HAP-1 (cell line): ENCODE data around the gene PKN3.

Source experiments
- DNase-seq, 2 experiments: peaks; one replicate each; pipeline ENCODE4 v3.0.0-alpha.2; 2016 to 2020; ENCODE audit warnings: low spot score in 2 of 2
- H3K27me3 ChIP-seq: fragments of 250-450 bp; sonication (Bioruptor Pico); 2 replicates; pipeline ENCODE4 v1.5.1; 2020; ENCODE audit warnings: low read depth, mild to moderate bottlenecking, moderate library complexity
- H3K36me3 ChIP-seq: fragments of 250-450 bp; sonication (Bioruptor Pico); replicated peaks from 2 replicates; pipeline ENCODE4 v1.5.1; 2020; ENCODE audit warnings: mild to moderate bottlenecking
- H3K4me1 ChIP-seq: fragments of 250-450 bp; sonication (Bioruptor Pico); 2 replicates; pipeline ENCODE4 v1.5.1; 2020; ENCODE audit warnings: mild to moderate bottlenecking
- H3K4me3 ChIP-seq: fragments of 250-450 bp; sonication (Bioruptor Pico); 2 replicates; pipeline ENCODE4 v1.5.1; 2020; ENCODE audit warnings: mild to moderate bottlenecking, moderate library complexity
- H3K9me3 ChIP-seq: fragments of 250-450 bp; sonication (Bioruptor Pico); 2 replicates; pipeline ENCODE4 v1.5.1; 2020; ENCODE audit warnings: mild to moderate bottlenecking, moderate library complexity
- in situ Hi-C: fragments of 300-500 bp; cut with MboI; formaldehyde crosslinking; loops from 3 replicates; pipeline ENCODE4 v1.14.3; 2020; ENCODE audit warnings: low sequenced_read_pairs, inconsistent platforms, mixed read lengths

The PKN3 gene

GRCh38 chr9:128702949-128703615 lies 779 bp downstream of the PKN3 start:
- in situ Hi-C loops, result no loop called here
- Histone ChIP-seq H3K4me3 (peak overlapping the region; percentile 87), H3K27me3 (no peaks in the 10 kb centered on the region), H3K9me3 (no peaks in the 10 kb centered on the region), H3K36me3 (peaks cover 25% of the 10 kb centered on the region), H3K4me1 (peaks cover 3% of the 10 kb centered on the region)
- DNase-seq, result peak; percentile 45 to 77

- DNase-seq, result no peak
- in situ Hi-C loops, result no loop called here
- H3K27me3 ChIP-seq, result no peaks in the 10 kb centered on the region
- H3K36me3 ChIP-seq, result peaks cover 29% of the 10 kb centered on the region
- no peaks in the 10 kb centered on the region for H3K9me3 ChIP-seq
- H3K4me1 ChIP-seq, result peaks cover 3% of the 10 kb centered on the region
- peak overlapping the region; percentile 87 for H3K4me3 ChIP-seq
These were observed 1.5 kb downstream of the PKN3 start for GRCh38 chr9:128703616-128704355.

- Histone ChIP-seq H3K36me3 (peaks cover 30% of the 10 kb centered on the region), H3K4me1 (peaks cover 3% of the 10 kb centered on the region), H3K27me3 (no peaks in the 10 kb centered on the region), H3K9me3 (no peaks in the 10 kb centered on the region), H3K4me3 (peak overlapping the region; percentile 87)
- in situ Hi-C loops, result no loop called here
- no peak for DNase-seq
These were observed 2.0 kb downstream of the PKN3 start for GRCh38 chr9:128704356-128704670.

GRCh38 chr9:128705051-128705965 lies 3.0 kb downstream of the PKN3 start:
- DNase-seq, result no peak
- Histone ChIP-seq H3K36me3 (peaks cover 30% of the 10 kb centered on the region), H3K27me3 (no peaks in the 10 kb centered on the region), H3K4me1 (peaks cover 3% of the 10 kb centered on the region), H3K9me3 (no peaks in the 10 kb centered on the region), H3K4me3 (no peak overlapping the region)
- in situ Hi-C loops, result no loop called here

GRCh38 chr9:128706045-128706444 lies 3.7 kb downstream of the PKN3 start:
- in situ Hi-C loops, result no loop called here
- DNase-seq, result no peak
- Histone ChIP-seq H3K9me3 (no peaks in the 10 kb centered on the region), H3K4me3 (no peak overlapping the region), H3K4me1 (peaks cover 3% of the 10 kb centered on the region), H3K27me3 (no peaks in the 10 kb centered on the region), H3K36me3 (peaks cover 30% of the 10 kb centered on the region)

GRCh38 chr9:128706671-128707381 lies 4.5 kb downstream of the PKN3 start:
- in situ Hi-C loops, result no loop called here

GRCh38 chr9:128707446-128707845 lies 5.1 kb downstream of the PKN3 start:
- H3K4me1 ChIP-seq, result peaks cover 3% of the 10 kb centered on the region
- no peaks in the 10 kb centered on the region for H3K9me3 ChIP-seq
- H3K27me3 ChIP-seq, result no peaks in the 10 kb centered on the region
- peaks cover 39% of the 10 kb centered on the region for H3K36me3 ChIP-seq
- in situ Hi-C loops, result no loop called here
- no peak overlapping the region for H3K4me3 ChIP-seq
- DNase-seq, result no peak

More at GRCh38 chr9:128706671-128707381, 4.5 kb downstream of the PKN3 start:
- Histone ChIP-seq H3K36me3 (peaks cover 33% of the 10 kb centered on the region), H3K4me3 (no peak overlapping the region), H3K9me3 (no peaks in the 10 kb centered on the region), H3K27me3 (no peaks in the 10 kb centered on the region), H3K4me1 (peaks cover 3% of the 10 kb centered on the region)
- no peak for DNase-seq

GRCh38 chr9:128712451-128713410 lies 10.4 kb downstream of the PKN3 start:
- no peaks in the 10 kb centered on the region for H3K27me3 ChIP-seq
- H3K36me3 ChIP-seq, result peaks cover 49% of the 10 kb centered on the region
- H3K4me3 ChIP-seq, result no peak overlapping the region
- in situ Hi-C loops, result no loop called here
- H3K9me3 ChIP-seq, result no peaks in the 10 kb centered on the region
- H3K4me1 ChIP-seq, result no peaks in the 10 kb centered on the region
- no peak for DNase-seq

GRCh38 chr9:128713411-128713780 lies 11.1 kb downstream of the PKN3 start:
- Histone ChIP-seq H3K36me3 (peaks cover 47% of the 10 kb centered on the region), H3K4me3 (no peak overlapping the region), H3K27me3 (no peaks in the 10 kb centered on the region), H3K4me1 (no peaks in the 10 kb centered on the region), H3K9me3 (no peaks in the 10 kb centered on the region)
- in situ Hi-C loops, result no loop called here
- no peak for DNase-seq

GRCh38 chr9:128713941-128714573 lies 11.8 kb downstream of the PKN3 start:
- no peak for DNase-seq
- Histone ChIP-seq H3K4me1 (no peaks in the 10 kb centered on the region), H3K4me3 (no peak overlapping the region), H3K27me3 (no peaks in the 10 kb centered on the region), H3K9me3 (no peaks in the 10 kb centered on the region), H3K36me3 (peaks cover 45% of the 10 kb centered on the region)
- in situ Hi-C loops, result no loop called here

GRCh38 chr9:128714586-128715435 lies 12.5 kb downstream of the PKN3 start:
- Histone ChIP-seq H3K4me1 (no peaks in the 10 kb centered on the region), H3K36me3 (peaks cover 49% of the 10 kb centered on the region), H3K9me3 (no peaks in the 10 kb centered on the region), H3K27me3 (no peaks in the 10 kb centered on the region), H3K4me3 (no peak overlapping the region)
- DNase-seq, result no peak
- in situ Hi-C loops, result no loop called here

GRCh38 chr9:128715436-128715750 lies 13.1 kb downstream of the PKN3 start:
- no peaks in the 10 kb centered on the region for H3K9me3 ChIP-seq
- H3K4me3 ChIP-seq, result no peak overlapping the region
- no peak for DNase-seq
- H3K27me3 ChIP-seq, result no peaks in the 10 kb centered on the region
- in situ Hi-C loops, result no loop called here
- peaks cover 55% of the 10 kb centered on the region for H3K36me3 ChIP-seq
- H3K4me1 ChIP-seq, result no peaks in the 10 kb centered on the region
